Fibroblast of skin of scalp (primary cell): Measurements from ENCODE around the gene ACTN1.
"Not testable (repeated sequence)": the region's sequence is repeated elsewhere in the genome, so short reads cannot be mapped to it uniquely, and the experiment has no call there.

Experiments used
- DNase-seq: peaks from one replicate; pipeline ENCODE4 v3.0.0-alpha.2; 2013

Gene ACTN1

GRCh38 chr14:68856572-68856971 lies 122.5 kb downstream of the ACTN1 start:
- no peak for DNase-seq

- DNase-seq = no peak
Measured at GRCh38 chr14:68854421-68854820, 124.7 kb downstream of the ACTN1 start.

- DNase-seq = no peak
Measured at GRCh38 chr14:68853749-68854148, 125.4 kb downstream of the ACTN1 start.

GRCh38 chr14:68852493-68852892 lies 126.6 kb downstream of the ACTN1 start:
- DNase-seq = not testable (repeated sequence)

GRCh38 chr14:68851078-68851477 lies 128.0 kb downstream of the ACTN1 start:
- DNase-seq = no peak

GRCh38 chr14:68849416-68849815 lies 129.7 kb downstream of the ACTN1 start:
- no peak for DNase-seq

GRCh38 chr14:68848253-68848652 lies 130.8 kb downstream of the ACTN1 start:
- no peak for DNase-seq

- DNase-seq = not testable (repeated sequence)
Measured at GRCh38 chr14:68847640-68848039, 131.5 kb downstream of the ACTN1 start.

- no peak for DNase-seq
Measured at GRCh38 chr14:68846466-68846865, 132.6 kb downstream of the ACTN1 start.

GRCh38 chr14:68844210-68844545 lies 134.9 kb downstream of the ACTN1 start:
- DNase-seq = no peak

- DNase-seq = peak; percentile 71
Measured at GRCh38 chr14:68843471-68844209, 135.5 kb downstream of the ACTN1 start.

- DNase-seq = no peak
Measured at GRCh38 chr14:68842298-68842697, 136.8 kb downstream of the ACTN1 start.

GRCh38 chr14:68841016-68841809 lies 137.9 kb downstream of the ACTN1 start:
- DNase-seq = peak; percentile 61

GRCh38 chr14:68840454-68840853 lies 138.6 kb downstream of the ACTN1 start:
- no peak for DNase-seq

- no peak for DNase-seq
Measured at GRCh38 chr14:68836082-68836481, 143.0 kb downstream of the ACTN1 start.

GRCh38 chr14:68834816-68835215 lies 144.3 kb downstream of the ACTN1 start:
- DNase-seq = no peak

- DNase-seq = no peak
Measured at GRCh38 chr14:68828698-68829097, 150.4 kb downstream of the ACTN1 start.

- DNase-seq = no peak
Measured at GRCh38 chr14:68825729-68826128, 153.4 kb downstream of the ACTN1 start.

GRCh38 chr14:68824517-68825347 lies 154.4 kb downstream of the ACTN1 start:
- DNase-seq = peak; percentile 75

GRCh38 chr14:68824207-68824516 lies 154.9 kb downstream of the ACTN1 start:
- DNase-seq = no peak
